Right cardiac atrium (tissue), 5 donors: ENCODE data around the gene NANOS3. TPM values are rescaled to one million over a fixed set of nuclear protein-coding genes. Genes with fewer than 3 reads are reported as not detected.
A peak's percentile ranks its signal among the peaks of the same experiment; 100 is the strongest.

ENCODE experiments used
- ATAC-seq, 2 donors: fragments of 200-7000 bp; cut with Tn5 transposase; one replicate each; pipeline versions ENCODE4 v1.8.0 to v1.9.1; 2020; ENCODE audit warnings: moderate library complexity in 2 of 2, mild to moderate bottlenecking in 1 of 2
- DNase-seq, 3 donors: peaks; one replicate each; pipeline ENCODE4 v3.0.0-alpha.2; 2020
- H3K27ac ChIP-seq: one replicate; pipeline ENCODE4 v1.5.1; 2013; ENCODE audit warnings: mild to moderate bottlenecking, low read length, control low read depth, moderate library complexity
- H3K27me3 ChIP-seq: one replicate; pipeline ENCODE4 v1.6.1; 2013; ENCODE audit not compliant: control insufficient read depth, insufficient read depth
- H3K4me1 ChIP-seq: one replicate; pipeline ENCODE4 v1.6.1; 2013; ENCODE audit warnings: low read length; ENCODE audit not compliant: control insufficient read depth, insufficient read depth
- H3K4me3 ChIP-seq: one replicate; pipeline ENCODE4 v1.5.1; 2013; ENCODE audit warnings: low read length, control low read depth
- H3K9me3 ChIP-seq: one replicate; pipeline ENCODE4 v1.6.1; 2013; ENCODE audit warnings: low read length; ENCODE audit not compliant: control insufficient read depth
- WGBS: extraction: QIAGEN DNeasy Blood & Tissue Kit; methylation state at CpG from one replicate; pipeline ENCODE4 v1.1.7; 2013; 5-methylcytosine and 5-hydroxymethylcytosine counted together
- intact Hi-C, 4 donors: fragments of 100-400 bp; cut with DNase I; formaldehyde crosslinking; loops; one replicate each; pipeline versions ENCODE4 v1.11.0 to v1.14.0; 2022 to 2023
- polyA plus RNA-seq: library from polyadenylated mRNA; stranded (reverse); fragments of 200-250 nt; gene quantifications from one replicate; pipeline ENCODE4 v1.2.3, GENCODE V29; 2013
- total RNA-seq, 4 donors: library from RNA; stranded (reverse); fragmentation: NEBNext Ultra II Directional; extraction: Animal tissue kit (Norgen Biotek cat#: 25700); gene quantifications; one replicate each; pipeline ENCODE4 v1.2.1, GENCODE V29; 2021
- donor health status: healthy with polysubstance abuse.
- donor health status: DM: no; HTN: yes; CAD: no.
- donor health status: DM: no; HTN: no; CAD: no.
- donor health status: DM: no; HTN: yes; CAD: no; lungs with severe emphysema.
- donor health status: DM: yes; HTN: yes; CAD: no.

NANOS3 gene
- total and polyA plus RNA-seq, 5 donors: 0.86 to 2.1 (median 1.6) TPM; not detected in 1

DNA sequence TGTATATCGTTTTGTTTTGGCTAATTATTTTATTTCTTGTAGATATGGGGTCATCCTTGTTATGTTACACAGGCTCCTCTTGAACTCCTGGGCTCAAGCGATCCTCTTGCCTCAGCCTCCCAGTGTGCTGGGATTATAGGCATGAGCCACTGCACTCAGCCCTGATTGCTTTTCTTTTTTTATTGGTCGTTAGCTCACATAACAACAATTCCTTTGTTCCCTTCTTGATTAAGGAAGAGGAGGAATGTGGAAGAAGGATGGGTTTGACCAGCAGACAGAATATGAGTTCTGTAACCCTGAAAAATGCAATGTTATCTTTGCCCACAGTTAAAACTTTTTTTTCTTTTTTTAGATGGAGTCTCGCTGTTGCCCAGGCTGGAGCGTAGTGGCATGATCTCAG is 17.6 kb downstream of the NANOS3 start:
- H3K27ac ChIP-seq: no peak overlapping the region
- DNase-seq (no peak), ATAC-seq (no peak)
- intact Hi-C loops: no loop called here
- no peaks in the 10 kb centered on the region for H3K27me3 ChIP-seq
- no peaks in the 10 kb centered on the region for H3K4me1 ChIP-seq
- H3K9me3 ChIP-seq: no peaks in the 10 kb centered on the region
- 82% methylated on average over 5 of the region's 5 CpGs for WGBS
- H3K4me3 ChIP-seq: no peak overlapping the region

DNA sequence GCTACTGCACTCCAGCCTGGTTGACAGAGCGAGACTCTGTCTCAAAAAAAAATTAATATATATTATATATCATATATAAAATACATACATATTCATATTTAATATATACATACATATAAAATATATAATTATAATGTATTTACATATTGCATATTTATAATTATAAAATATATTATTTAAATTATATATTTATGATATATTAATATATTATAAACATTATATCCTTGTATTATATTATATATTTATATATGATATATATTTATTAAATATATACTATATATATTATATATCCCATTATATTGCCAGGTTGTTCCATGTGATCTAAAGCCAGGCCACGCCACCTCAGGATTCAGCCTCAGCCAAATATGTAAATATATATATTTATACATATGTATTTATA is 19.3 kb downstream of the NANOS3 start:
- H3K27me3 ChIP-seq: no peaks in the 10 kb centered on the region
- no peaks in the 10 kb centered on the region for H3K4me1 ChIP-seq
- 98% methylated on average over 2 of the region's 2 CpGs for WGBS
- no peak overlapping the region for H3K4me3 ChIP-seq
- H3K27ac ChIP-seq: no peak overlapping the region
- no peak for DNase-seq
- no peaks in the 10 kb centered on the region for H3K9me3 ChIP-seq
- intact Hi-C loops: no loop called here
- no peak for ATAC-seq

DNA sequence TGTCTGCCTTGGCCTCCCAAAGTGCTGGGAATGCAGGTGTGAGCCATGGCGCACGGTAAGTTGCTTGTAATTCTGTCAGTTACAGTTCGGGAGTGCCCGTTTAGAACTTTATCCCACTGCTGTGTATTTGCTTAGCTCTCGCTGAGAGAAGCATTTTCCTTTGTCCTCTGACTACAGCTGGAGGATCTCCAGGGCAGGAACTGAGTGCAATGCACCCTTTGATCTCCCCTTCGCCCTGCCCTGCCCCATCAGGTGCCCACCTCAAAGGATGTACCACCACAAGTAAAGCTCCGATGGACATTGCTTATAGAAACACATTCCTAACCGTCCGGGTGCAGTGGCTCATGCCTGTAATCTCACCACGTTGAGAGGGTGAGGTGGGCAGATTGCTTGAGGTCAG is 22.5 kb downstream of the NANOS3 start:
- WGBS: 83% methylated on average over 10 of the region's 10 CpGs
- Histone ChIP-seq H3K4me1 (no peaks in the 10 kb centered on the region), H3K4me3 (no peak overlapping the region), H3K27me3 (no peaks in the 10 kb centered on the region), H3K9me3 (no peaks in the 10 kb centered on the region), H3K27ac (no peak overlapping the region)
- ATAC-seq: no peak
- intact Hi-C loops: no loop called here
- no peak for DNase-seq

DNA sequence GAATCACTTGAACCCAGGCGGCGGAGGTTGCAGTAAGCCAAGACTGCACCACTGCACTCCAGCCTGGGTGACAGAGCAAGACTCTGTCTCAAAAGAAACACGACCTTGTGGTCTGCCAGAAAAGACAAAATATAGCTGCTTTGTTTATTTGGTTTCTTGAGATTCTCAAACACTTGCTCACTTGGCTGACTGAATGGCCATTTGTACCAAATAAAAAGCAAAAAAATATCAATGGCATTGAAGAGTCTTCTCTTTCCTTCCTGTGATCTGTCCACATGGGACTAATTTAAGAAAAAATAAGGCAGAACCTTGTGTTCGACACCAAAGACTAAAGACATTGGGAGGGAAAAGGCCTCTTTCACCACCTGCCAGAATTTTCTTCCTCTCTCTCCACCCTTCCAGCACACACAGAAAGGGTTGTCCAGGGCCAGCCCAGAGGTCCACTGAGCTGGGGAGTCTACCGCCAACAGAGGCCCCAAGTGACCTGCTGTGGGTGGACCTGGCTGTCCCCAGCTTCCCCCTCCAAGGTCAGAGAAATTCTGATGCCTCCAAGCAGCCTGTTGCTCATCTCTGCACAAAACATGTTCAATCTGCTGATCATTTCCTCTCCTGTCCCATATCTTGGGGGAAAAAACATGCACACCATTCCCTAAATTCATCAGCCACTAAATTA is 23.1 kb downstream of the NANOS3 start:
- intact Hi-C loops: loop anchor here in 1 of 4 donors (10.0 kb wide), 1 partner anchor 245 kb away; no protein-coding TSS in a partner anchor
- H3K4me3 ChIP-seq: no peak overlapping the region
- H3K9me3 ChIP-seq: no peaks in the 10 kb centered on the region
- WGBS: 64% methylated on average over 5 of the region's 5 CpGs
- DNase-seq: no peak
- H3K27me3 ChIP-seq: no peaks in the 10 kb centered on the region
- H3K4me1 ChIP-seq: no peaks in the 10 kb centered on the region
- no peak for ATAC-seq
- H3K27ac ChIP-seq: no peak overlapping the region

DNA sequence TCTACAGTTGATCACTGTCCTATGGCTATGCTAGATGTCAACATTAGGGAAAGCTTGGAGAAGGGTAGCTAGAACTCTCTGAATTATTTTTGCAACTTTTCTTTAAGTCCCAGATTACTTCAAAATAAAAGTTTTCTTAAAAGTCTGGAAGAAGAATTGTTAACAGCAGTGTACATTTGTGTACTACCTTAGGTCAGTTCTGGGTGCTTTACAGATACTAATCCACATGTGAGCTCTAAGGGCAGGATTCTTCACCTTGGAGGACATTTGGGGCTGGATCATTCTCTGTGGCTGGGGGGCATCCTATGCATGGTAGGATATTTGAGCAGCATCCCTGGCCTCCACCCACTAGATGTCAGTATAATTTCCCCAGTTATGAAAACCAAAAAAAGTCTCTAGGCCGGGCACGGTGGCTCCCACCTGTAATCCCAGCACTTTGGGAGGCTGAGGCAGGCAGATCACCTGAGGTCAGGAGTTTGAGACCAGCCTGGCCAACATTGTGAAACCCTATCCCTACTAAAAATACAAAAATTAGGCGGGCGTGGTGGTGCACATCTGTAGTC is 26.1 kb downstream of the NANOS3 start:
- ATAC-seq (no peak), DNase-seq (peak in 1 of 3 donors; percentile 7)
- H3K27me3 ChIP-seq: no peaks in the 10 kb centered on the region
- peaks cover 3% of the 10 kb centered on the region for H3K4me1 ChIP-seq
- no peaks in the 10 kb centered on the region for H3K9me3 ChIP-seq
- no peak overlapping the region for H3K27ac ChIP-seq
- H3K4me3 ChIP-seq: no peak overlapping the region
- WGBS: 67% methylated on average over 4 of the region's 4 CpGs
- intact Hi-C loops: loop anchor here in 1 of 4 donors (10.0 kb wide), 1 partner anchor 242 kb away; no protein-coding TSS in a partner anchor

DNA sequence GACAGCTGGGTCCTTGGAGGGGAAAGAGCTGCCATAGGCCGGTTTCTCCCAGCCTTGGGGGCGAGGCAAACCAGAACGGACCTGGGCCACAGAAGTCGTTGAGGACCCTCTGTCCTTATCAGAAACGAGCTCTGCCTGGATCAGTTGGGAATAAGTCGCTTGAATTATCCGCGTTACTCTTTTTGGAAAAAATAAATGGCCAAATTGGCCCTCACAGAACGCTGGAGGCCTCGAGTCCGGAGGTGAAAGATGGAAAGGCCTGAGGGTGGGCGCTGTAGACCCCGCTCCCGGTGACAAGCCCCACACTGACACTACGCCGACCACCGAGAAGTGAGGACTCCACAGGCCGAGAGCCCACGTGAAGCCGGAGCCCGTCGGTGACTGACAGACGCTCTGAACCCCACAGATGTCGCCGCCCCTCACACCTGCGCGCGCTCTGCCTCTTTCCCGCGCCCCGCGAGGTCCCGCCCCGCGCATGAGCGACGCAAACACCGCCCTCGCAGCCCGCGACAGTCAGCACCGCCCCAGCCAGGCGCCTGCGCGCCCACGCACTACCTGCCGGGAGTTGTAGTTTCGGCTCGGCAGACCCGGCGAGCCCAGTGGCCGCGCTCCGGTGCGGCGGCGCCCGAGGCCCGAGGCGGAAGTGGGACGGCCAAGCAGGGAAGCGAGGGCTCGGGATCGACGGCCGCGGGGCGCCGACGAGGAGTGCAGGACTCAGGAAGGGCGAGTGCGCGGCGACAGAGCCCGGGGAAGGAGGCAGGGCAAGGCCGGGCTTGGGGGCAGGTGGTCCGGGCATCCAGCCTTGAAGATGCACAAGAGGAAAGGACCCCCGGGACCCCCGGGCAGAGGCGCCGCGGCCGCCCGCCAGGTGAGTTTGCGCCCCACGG is 28.9 kb downstream of the NANOS3 start, which contains the start of the genes BRME1 and CC2D1A:
Gene BRME1 (minus strand): TSS at position 484 of the 887 bp plus-strand sequence. CDS start 1,225 bp downstream, outside the sequence.
Gene CC2D1A (plus strand): TSS at position 568 of the 887 bp plus-strand sequence. CDS start 241 bp downstream, at position 809.
- Histone ChIP-seq H3K9me3 (no peaks in the 10 kb centered on the region), H3K27ac (no peak within 1 kb of the TSS), H3K4me1 (peaks cover 3% of the 10 kb centered on the region), H3K27me3 (no peaks in the 10 kb centered on the region), H3K4me3 (peak within 1 kb of the TSS; percentile 61)
- DNase-seq (peak; percentile 95 to 98 (median 98)), ATAC-seq (peak; percentile 99)
- 4% methylated on average over 86 of the region's 86 CpGs for WGBS
- intact Hi-C loops: loop anchor here in 1 of 4 donors (10.0 kb wide), 1 partner anchor 239 kb away; no protein-coding TSS in a partner anchor

DNA sequence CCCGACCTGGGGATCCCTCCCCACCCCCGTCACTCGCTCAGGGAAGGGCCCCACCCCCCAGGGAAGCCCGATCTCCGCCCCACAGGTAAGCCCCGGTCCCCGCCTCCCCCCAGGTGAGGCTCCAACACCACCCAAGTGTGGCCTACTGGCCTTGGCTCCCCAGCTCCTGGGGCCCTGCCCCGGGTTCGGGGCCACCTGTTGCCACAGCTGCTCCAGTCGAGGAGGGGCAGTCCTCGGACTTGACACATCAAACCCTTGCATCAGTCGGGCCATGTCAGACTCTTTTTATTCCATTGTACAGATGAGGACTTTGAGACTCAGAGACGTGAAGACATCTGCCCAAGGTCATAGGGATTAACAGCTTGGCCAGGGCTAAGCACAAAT is 29.6 kb downstream of the NANOS3 start:
- intact Hi-C loops: loop anchor here in 1 of 4 donors (10.0 kb wide), 1 partner anchor 238 kb away; no protein-coding TSS in a partner anchor
- ATAC-seq: peak; percentile 46 to 51
- Histone ChIP-seq H3K4me3 (peak overlapping the region; percentile 61), H3K27me3 (no peaks in the 10 kb centered on the region), H3K9me3 (no peaks in the 10 kb centered on the region), H3K27ac (no peak overlapping the region), H3K4me1 (peaks cover 3% of the 10 kb centered on the region)
- no peak for DNase-seq
- WGBS: 4% methylated on average over 13 of the region's 13 CpGs

DNA sequence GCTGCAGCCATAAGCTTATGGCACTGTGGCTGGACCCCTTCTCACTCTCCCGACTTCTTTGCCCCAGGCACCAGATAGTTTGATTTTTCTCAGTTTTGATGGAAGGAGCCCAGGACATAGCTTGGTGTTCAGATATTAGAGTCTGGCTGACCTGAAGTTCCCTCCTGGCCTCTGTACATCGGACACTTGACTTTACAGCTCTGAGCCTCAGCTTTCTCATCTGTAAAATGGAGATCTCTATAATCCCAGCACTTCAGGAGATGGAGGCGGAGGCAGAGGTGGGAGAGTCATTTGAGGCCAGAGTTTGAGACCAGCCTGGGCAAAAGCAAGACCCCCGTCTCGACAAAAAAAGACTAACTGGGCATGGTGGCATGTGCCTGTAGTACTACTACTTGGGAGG is 30.0 kb downstream of the NANOS3 start:
- Histone ChIP-seq H3K9me3 (no peaks in the 10 kb centered on the region), H3K27ac (no peak overlapping the region), H3K27me3 (no peaks in the 10 kb centered on the region), H3K4me1 (peaks cover 3% of the 10 kb centered on the region), H3K4me3 (peak overlapping the region; percentile 61)
- 95% methylated on average over 5 of the region's 5 CpGs for WGBS
- intact Hi-C loops: loop anchor here in 1 of 4 donors (10.0 kb wide), 1 partner anchor 238 kb away; no protein-coding TSS in a partner anchor
- ATAC-seq (no peak), DNase-seq (no peak)

DNA sequence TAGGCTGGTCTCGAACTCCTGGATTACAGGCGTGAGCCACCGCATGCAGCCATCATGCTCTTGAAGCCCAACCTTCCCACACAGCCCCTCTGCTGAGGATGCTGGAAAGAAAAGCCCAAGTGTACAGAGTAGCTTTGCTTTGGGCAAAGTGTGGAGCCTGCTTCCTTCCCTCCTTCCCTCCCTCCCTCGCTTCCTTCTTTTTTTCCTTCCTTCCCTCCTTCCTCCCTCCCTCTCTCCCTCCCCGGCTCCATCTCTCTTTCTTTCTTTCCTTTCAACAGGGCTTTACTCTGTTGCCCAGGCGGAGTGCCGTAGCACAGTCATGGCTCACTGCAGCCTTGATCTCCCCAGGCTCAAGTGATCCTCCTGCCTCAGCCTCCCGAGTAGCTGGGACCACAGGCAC is 31.7 kb downstream of the NANOS3 start:
- no peak overlapping the region for H3K4me3 ChIP-seq
- WGBS: 87% methylated on average over 8 of the region's 8 CpGs
- DNase-seq (peak in 1 of 3 donors; percentile 2), ATAC-seq (no peak)
- intact Hi-C loops: loop anchor here in 1 of 4 donors (10.0 kb wide), 1 partner anchor 236 kb away; no protein-coding TSS in a partner anchor
- no peaks in the 10 kb centered on the region for H3K9me3 ChIP-seq
- H3K4me1 ChIP-seq: peaks cover 3% of the 10 kb centered on the region
- H3K27me3 ChIP-seq: no peaks in the 10 kb centered on the region
- H3K27ac ChIP-seq: no peak overlapping the region

DNA sequence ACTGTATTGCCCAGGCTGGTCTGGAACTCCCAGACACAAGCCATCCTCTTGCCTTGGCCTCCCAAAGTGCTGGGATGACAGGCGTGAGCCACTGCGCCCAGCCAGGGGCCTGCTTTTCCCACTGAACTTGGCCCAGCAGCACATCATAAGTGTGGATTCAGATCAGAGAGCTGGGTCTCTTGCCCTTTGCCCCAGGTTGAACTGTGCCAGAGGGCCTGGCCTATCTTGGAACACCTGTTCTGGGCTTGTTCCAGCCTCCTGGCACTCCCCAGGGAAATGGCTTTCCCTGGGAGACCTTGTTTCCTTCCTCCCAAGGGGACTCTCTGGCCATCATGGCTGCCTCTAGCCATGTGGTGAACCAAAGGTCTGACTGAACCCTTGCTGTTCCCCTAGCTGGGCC is 32.5 kb downstream of the NANOS3 start:
- WGBS: 100% methylated on average over 2 of the region's 2 CpGs
- DNase-seq: peak in 1 of 3 donors; percentile 11
- H3K27ac ChIP-seq: no peak overlapping the region
- intact Hi-C loops: loop anchor here in 1 of 4 donors (10.0 kb wide), 1 partner anchor 235 kb away; no protein-coding TSS in a partner anchor
- no peaks in the 10 kb centered on the region for H3K27me3 ChIP-seq
- H3K4me1 ChIP-seq: peaks cover 3% of the 10 kb centered on the region
- H3K4me3 ChIP-seq: no peak overlapping the region
- no peak for ATAC-seq
- no peaks in the 10 kb centered on the region for H3K9me3 ChIP-seq
